ENCODE results near the gene PPP2R3A.
"Not testable (repeated sequence)": the region's sequence is repeated elsewhere in the genome, so short reads cannot be mapped to it uniquely, and the experiment has no call there.

Gene PPP2R3A

GRCh38 chr3:136110481-136110880 is 145.0 kb downstream of the PPP2R3A start:
- FAIRE-seq = no peak

- no peak for FAIRE-seq
Measured at GRCh38 chr3:136114421-136114820, 148.9 kb downstream of the PPP2R3A start.

GRCh38 chr3:136119332-136119731 is 153.8 kb downstream of the PPP2R3A start:
- not testable (repeated sequence) for FAIRE-seq

DNA sequence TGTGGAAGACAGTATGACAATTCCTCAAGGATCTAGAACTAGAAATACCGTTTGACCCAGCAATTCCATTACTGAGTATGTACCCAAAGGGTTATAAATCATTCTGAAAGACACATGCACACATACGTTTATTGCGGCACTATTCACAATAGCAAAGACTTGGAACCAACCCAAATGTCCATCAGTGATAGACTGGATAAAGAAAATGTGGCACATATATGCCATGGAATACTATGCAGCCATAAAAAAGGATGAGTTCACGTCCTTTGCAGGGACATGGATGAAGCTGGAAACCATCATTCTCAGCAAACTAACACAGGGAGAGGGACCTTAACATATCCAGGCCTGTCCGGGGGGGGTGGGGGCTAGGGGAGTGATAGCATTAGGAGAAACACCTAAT is 154.3 kb downstream of the PPP2R3A start:
- not testable (repeated sequence) for FAIRE-seq

DNA sequence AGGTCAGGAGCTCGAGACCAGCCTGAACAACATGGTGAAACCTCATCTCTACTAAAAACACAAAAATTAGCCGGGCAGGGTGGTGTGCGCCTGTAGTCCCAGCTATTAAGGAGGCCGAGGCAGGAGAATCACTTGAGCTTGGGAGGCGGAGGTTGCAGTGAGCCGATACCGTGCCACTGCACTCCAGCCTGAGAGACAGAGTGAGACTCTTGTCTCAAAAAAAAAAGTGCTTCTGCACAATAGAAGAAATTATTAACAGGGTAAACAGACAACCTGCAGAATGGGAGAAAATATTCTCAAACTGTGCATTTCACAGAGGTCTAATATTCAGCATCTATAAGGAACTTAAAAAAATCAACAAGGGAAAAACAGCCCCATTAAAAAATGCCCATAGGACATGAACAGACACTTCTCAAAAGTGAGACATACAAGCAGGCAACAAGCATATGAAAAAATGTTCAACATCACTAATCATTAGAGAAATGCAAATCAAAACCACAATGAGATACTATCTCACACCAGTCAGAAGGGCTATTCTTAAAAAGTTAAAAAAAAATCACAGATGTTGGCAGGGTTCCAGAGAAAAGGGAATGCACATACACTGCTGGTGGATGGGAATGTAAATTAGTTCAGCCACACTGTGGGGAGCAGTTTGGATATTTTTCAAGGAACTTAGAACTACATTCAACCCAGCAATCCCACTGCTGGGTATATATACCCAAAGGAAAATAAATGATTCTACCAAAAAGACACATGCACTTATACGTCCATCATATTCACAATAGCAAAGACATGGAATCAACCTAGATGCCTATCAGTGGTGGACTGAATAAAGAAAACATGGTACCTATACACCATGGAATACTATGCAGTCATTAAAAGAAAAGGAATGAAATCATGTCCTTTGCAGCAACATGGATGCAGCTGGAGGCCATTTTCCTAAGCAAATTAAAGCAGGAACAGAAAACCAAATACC is 155.1 kb downstream of the PPP2R3A start:
- no peak for FAIRE-seq

DNA sequence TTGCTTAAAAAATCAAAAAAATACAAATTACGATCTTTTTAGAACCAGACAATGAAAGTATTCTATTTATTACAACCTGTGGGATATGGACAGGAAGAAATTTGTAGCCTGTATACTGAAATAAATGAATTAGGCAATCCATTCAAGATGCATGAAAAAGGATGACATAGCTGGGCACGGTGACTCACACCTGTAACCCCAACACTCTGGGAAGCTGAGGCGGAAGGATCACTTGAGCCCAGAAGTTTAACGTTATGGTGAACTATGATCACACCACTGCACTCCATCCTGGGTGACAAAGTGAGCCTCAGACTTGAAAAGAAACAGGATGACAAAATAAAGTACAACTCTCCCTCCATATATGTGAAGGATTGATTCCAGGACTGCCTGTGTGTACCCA is 156.5 kb downstream of the PPP2R3A start:
- no peak for FAIRE-seq

- not testable (repeated sequence) for FAIRE-seq
Measured at GRCh38 chr3:136131647-136132046, 166.1 kb downstream of the PPP2R3A start.

- no peak for FAIRE-seq
Measured at GRCh38 chr3:136134091-136134490, 168.6 kb downstream of the PPP2R3A start.

GRCh38 chr3:136135039-136135802 is 169.7 kb downstream of the PPP2R3A start:
- no peak for FAIRE-seq

DNA sequence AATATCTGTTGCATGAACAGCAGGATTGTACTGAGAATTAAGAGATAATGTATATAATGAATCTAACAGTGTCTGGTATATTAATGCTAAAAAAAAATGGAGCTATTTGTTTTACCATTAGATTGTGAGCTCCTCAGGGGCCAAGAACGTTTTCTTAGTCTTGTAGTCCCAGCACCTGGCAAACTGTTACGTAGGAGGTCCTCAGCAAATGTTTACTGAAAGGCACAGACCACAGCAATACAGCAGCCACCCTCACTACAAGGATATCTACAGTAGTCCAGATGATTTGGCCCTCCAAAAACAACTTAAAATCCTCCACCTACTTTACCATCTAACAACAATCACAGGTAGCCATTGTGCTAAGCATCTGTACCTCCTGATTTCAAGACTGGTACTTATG is 170.9 kb downstream of the PPP2R3A start:
- FAIRE-seq = no peak

DNA sequence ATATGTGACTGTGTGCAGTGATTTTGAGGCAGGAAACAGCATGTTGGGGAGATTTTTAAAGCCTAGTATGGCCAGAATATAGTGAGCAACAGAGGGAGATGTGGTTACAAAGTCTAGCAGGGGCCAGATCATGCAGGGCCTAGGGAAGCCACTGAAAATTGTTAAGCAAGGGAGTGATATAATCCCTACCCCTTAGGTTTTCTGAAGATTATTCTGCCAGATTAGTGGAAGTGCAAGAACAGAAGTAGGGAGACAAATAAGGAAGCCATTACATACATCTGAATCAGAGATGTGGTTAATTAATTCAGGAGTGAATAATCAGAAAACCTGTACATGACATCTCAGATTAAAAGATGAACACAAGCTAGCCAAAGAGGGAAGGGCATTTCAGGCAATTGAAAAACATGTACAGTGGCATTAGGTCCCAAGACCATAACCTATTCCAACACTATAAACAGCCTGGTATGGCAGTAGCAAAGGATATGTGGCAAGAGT is 175.8 kb downstream of the PPP2R3A start:
- no peak for FAIRE-seq

GRCh38 chr3:136141891-136142290 is 176.4 kb downstream of the PPP2R3A start:
- no peak for FAIRE-seq

DNA sequence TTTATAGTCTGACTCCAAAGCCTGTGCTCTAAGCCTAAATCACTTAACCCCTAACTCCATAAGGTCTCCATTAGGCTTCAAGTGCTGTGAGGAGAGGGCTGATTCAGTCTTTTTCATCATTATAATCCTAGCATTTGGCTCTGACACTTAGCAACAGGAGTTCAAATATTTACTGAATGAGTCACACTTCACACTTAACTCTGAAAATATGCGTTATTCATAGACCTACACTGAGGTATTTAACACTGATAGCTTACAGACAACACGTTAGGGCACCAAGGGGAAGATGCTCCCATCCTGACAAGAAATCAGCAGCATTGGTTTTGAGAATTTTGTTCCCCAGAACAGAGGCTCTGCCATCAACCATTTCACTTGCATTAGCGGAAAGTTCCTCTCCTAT is 177.1 kb downstream of the PPP2R3A start:
- peak; percentile 100 for FAIRE-seq

GRCh38 chr3:136144397-136144796 is 178.9 kb downstream of the PPP2R3A start:
- not testable (repeated sequence) for FAIRE-seq

DNA sequence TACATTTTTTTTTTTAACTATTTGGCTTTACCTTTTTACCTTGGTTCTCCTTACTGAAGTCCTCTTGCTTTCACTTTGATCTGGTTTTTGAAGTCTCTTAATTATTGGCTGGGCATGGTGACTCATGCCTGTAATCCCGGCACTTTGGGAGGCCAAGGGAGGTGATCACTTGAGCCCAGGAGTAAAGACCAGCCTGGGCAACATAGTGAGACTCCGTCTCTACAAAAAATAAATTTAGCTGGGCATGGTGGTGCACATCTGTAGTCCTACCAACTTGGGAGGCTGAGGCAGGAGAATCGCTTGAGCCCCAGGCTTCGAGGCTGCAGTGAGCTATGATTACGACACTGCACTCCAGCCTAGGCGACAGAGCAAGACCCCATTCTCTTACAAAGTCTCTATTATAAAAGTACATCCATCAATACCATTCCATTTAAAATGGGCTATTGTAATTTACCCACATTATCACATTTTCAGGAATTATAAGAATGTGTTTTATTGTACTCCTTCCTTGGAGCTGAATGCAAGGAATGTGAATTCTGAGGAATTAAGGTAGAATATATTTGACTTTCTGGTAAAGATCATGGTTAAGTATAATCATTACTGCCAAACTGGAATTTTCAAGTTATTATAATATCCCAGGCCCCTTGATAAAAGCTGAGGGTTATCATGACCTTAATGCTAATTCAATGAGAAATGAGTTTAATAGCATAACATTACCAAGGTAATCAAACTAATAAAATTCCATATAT is 181.6 kb downstream of the PPP2R3A start:
- peak; percentile 51 for FAIRE-seq

- FAIRE-seq = peak; percentile 51
Measured at GRCh38 chr3:136149667-136150066, 184.1 kb downstream of the PPP2R3A start.

DNA sequence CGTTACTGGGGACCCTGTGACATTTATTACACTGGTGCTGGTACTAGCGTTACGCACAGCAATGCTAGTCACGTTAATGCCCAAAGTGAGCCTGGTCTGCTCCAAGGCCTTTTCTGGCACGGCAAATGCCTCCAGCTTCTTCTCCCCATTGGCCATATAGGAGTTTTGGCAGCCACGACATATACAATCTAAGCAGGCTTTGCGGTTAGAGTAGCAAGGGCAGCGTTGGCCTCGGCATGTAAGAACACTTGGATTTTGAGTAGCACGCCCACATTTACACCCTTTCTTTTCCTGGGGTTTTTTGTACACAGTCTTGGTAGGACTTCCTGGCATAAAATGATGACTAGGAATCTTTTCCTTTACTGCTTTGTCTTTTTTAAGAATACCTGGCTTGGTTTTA is 185.7 kb downstream of the PPP2R3A start:
- FAIRE-seq = no peak

GRCh38 chr3:136152176-136152843 is 186.8 kb downstream of the PPP2R3A start:
- FAIRE-seq = no peak

- FAIRE-seq = no peak
Measured at GRCh38 chr3:136152963-136153362, 187.4 kb downstream of the PPP2R3A start.

DNA sequence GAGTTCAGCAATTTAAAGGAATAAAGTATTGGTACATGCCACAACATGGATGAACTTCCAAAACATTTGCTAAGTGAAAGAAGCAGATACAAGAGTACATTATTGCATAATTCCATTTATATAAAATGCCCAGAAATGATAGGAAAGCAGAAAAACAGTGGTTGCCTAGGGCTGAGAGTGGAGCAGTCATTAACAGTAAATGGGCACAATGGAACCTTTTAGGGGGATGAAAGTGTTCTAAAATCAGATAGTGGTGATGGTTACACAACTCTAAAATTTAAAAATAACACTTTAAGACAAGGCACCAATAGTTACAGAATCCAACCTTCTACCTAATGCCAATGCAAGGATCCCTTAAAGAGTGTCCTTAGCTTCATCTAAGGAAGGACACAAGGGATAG is 196.0 kb downstream of the PPP2R3A start:
- no peak for FAIRE-seq

DNA sequence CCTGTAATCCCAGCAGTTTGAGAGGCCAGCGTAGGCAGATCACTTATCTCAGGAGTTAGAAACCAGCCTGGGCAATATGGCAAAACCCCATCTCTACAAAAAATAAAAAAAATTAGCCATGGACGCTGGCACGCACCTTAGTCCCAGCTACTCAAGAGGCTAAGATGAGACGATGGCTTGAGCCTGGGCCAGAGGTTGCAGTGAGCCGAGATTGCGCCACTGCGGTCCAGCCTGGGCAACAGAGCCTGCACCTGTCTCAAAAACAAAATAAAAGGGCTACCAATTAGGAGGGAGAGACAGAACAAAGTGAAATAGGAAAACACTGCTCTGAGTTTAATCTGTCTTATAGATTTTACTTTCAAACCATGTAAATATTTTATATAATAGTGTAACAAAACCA is 196.8 kb downstream of the PPP2R3A start:
- no peak for FAIRE-seq

- FAIRE-seq = not testable (repeated sequence)
Measured at GRCh38 chr3:136163607-136164006, 198.1 kb downstream of the PPP2R3A start.

All from islet of Langerhans (tissue), 1 donor.